HG03045 (cell line): ENCODE measurements around the gene CAMK2G.

Experiments
- ATAC-seq: cut with Tn5 transposase; IDR thresholded peaks from one replicate; pipeline ENCODE4 v1.9.1; 2021; ENCODE audit warnings: mild to moderate bottlenecking, moderate library complexity; ENCODE audit not compliant: unreplicated experiment

The CAMK2G gene

DNA sequence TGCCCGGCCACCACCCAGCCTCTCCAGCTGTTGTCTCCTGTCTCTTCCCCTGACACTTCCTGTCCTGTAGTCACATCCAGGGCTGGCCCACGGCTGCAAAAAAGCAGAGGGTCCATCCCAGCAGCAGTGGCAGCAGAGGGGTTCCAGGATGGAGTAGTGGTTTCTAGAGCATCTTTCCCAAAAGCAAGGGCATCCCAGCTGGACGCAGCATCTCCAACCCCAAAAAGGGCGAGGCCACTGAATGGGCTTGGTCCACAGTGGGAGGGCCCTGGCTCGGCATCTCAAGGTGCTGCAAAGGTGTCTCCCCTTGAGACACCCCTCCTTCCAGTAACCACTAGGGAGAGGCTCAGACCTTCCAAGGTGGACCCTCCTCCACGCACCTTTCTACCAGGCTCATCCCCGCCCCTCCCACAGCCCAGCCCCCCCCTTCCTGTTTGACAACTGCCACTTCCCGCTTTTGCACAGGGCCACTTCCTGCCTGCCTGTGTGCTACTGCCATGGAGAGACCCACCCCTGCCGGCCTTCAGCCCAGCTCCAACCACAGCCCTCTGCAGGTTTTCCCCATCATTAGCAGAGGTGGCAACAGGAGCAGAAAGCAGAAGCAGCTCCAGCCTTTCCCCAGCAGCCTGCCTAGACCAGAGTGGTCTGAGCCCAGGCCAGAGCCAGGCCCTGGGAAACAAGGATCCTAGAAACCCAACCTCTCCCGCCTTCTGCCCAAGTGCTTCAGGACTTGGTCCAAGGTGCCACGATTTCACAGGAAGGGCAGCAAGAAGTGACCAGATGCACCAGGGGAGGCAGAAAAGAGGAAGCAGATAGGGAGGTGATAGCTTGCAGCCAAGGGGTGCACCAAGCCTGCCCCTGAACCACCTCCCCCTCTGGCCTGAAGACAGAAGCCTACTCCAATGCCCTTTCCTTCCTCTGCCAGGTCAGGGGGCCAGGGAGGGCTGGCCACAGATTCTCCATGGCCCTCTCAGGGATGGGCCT lies 8.6 kb downstream of the CAMK2G start:
- ATAC-seq: no peak

DNA sequence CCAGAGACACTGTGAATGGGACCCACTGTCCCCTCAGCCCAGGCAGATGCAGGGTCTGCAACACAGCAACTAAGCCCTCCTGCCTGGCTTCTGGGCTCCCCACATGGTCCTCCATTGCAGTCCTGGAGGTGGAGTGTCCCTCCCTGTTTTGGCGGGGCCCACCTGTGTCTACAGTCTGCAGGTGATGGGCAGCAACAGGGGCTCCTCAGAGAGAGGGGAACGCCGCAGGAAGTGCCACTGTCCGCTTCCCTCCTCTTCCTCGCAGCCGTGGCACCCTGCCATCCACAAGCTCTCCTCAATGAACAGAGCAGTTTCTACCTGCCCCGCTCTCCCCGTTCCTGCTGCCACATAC lies 9.3 kb downstream of the CAMK2G start:
- no peak for ATAC-seq

DNA sequence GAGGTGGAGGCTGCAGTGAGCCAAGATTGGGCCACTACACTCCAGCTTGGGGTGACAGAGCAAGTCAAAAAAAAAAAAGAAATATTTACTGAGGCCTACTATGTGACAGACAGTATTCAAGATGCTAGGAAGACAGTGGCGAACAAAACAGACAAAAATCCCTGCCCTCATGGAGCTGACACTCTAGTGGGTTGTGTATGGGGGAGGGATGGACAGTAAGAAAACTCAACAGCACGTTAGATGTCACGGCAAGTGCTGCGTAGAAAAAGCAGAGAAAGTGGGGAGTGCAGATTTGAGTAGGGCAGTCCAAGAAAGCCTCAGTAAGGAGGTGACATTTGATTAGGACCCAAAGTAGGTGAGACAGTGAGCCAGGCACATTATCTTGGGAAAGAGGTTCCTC lies 10.1 kb downstream of the CAMK2G start:
- ATAC-seq: no peak

GRCh38 chr10:73863039-73863817 lies 11.1 kb downstream of the CAMK2G start:
- no peak for ATAC-seq

GRCh38 chr10:73862011-73862410 lies 12.3 kb downstream of the CAMK2G start:
- no peak for ATAC-seq

- ATAC-seq: no peak
Observed at GRCh38 chr10:73859784-73860491, 14.4 kb downstream of the CAMK2G start.

DNA sequence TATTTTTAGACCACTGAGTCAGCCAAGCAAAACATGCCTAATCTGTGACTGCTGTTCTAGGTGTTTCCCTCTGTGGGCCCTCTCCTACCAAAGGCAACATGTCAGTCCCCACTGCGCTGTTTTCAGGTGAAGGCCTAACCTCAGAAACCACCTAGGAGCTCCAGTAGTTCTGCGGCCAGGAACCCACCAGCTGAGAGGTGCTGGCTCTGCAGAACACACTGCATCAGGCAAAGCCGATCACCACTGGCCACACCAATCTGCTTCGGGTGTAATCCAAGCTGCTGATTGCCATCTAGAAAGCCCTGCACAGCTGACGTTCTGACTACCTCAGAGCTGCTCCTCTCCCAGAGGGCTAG lies 14.9 kb downstream of the CAMK2G start:
- ATAC-seq: no peak

GRCh38 chr10:73858750-73859427 lies 15.5 kb downstream of the CAMK2G start:
- no peak for ATAC-seq

DNA sequence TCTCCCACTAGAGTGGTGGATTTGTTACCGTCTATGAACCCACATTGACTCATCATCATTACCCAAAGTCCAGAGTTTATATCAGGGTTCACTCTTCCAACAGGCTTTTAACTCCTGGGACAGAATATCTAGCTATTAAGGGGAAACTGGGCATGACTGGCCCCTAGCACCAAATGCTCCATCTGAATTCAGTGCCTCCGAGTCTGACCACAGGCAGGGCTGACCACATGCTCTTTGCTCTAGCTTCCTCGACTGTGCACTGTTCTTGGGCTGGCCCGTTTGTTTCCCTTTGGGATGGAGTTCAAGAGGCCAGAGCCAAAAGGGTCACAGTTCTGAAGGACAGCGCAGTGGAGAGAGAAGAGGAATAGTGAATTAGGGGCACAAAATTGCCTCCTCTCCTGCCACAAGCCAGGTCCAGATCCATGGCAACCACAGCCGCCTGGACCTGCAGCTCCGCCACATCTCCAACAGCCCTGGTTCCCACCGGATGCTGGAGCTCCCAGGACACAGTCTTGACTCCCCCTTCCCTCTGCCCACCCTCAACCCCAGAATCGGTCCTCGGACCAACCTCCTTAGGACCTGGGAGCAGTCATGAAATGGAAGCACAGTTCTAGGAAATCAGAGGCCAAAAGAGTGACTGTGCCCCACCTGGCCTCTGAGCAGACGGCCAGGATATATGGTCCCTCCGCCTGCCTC lies 16.2 kb downstream of the CAMK2G start:
- ATAC-seq: no peak

- ATAC-seq: no peak
Observed at GRCh38 chr10:73857446-73857845, 16.9 kb downstream of the CAMK2G start.

DNA sequence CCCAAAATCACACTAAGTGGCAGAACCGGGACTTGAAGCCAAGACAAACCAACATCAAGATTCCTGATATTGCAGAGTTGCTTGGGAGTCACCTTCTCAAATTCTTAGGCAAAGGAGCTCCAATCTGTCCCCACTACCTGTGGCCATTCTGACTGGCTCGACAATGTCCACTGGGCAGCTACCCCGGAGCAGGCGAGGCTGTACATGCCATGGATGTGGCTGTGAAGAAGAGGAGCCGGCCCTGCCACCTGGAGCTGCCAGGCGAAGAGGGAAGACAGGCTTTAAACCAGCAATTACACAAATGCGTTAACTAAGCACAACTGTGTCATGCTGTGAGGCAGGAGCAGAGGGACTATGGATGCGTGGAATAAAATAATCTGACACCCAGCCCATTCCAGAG lies 18.1 kb downstream of the CAMK2G start:
- no peak for ATAC-seq

DNA sequence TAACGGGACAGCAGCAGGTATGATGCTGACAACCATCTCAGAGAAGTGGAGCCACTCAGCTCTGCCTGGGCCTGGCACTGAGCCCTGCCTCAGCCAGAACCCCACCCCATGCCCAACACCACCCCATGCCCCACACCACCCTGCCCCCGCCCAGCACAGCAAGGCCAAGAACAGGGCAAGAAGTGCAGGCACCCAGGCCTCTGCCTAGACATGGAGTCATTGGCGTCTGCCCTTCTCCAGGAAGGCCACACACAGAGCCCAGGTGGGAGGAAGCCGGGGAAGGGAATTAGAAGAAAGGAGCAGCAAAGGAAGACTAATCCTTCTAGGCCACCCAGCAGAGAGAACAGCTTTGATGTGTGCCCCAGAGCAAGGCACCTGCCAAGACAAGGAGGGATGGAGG lies 18.9 kb downstream of the CAMK2G start:
- ATAC-seq: no peak

DNA sequence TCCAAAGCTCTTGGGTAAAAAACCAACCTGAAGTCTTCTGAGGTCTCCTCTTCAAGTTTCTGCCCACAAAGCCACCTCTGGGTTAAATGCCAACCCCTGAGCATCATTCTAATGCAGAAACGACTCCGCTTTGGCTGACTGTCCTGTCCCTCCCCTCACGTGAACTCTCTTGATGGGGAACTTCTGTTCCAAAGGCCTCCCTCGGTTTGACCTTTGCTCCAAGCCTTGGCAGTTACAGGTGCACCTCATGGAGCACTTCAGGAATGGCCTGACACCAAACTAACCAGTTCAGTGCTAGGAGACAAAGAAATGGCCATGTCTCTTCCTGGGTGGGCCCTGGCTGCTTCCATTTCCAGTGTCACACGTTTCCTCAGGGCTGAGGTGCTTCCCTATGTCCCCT lies 20.0 kb downstream of the CAMK2G start:
- no peak for ATAC-seq

GRCh38 chr10:73853196-73853595 lies 21.2 kb downstream of the CAMK2G start:
- ATAC-seq: no peak

- no peak for ATAC-seq
Observed at GRCh38 chr10:73850863-73851461, 23.4 kb downstream of the CAMK2G start.

GRCh38 chr10:73850211-73850610 lies 24.1 kb downstream of the CAMK2G start:
- no peak for ATAC-seq

DNA sequence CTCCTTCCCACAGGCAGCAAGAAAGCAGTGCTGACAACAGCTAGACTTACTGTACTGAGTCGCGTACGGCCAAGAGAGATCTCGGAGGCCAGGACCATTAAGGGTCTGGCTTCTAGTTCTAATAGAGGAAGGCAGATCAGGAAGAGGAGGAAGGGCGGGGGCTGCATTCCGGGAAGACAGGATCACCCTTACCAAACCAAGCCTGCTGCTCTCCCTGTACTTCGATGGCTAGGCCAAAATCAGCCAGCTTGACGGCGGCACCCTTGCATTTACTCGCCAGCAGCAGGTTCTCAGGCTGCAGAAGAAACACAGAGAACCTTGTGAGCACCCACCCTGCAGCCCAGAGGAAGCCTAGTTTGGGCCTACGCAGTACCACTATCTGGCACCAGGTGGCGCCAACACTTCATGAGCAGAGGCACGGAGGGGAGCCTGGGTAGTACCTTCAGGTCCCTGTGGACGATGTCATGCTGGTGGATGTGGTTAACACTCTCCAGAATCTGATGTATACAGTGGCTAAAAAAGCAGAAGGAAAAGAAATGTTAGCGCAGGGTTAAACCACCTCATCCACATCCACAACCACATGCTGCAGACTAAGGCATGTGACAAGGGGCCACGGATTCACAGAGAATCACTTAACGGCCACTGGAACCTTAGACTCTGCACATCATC lies 25.4 kb downstream of the CAMK2G start:
- peak; percentile 76 for ATAC-seq

DNA sequence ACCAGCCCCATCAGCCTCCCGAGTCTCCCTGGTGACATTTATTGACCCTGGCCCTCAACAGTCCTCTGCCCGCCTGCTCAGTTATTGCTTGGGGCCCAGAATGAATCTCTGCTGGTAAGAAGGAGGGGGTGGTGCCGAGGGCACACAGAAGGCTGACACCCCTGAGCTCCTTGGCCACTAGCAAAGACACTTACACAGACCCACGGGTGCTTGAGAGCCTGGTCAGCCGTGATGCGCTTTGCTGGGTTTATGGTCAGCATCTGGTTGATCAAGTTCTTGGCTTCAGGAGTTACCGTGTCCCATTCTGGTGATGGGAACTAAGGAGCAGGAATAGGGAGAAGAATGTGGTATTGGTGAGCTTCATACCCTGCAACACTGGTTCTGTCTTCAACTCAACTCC lies 27.3 kb downstream of the CAMK2G start:
- ATAC-seq: no peak

GRCh38 chr10:73843261-73843660 lies 31.1 kb downstream of the CAMK2G start:
- no peak for ATAC-seq
